Chondrocyte (in vitro differentiated cells): ENCODE results near the gene KCNJ14. TPM values are rescaled to one million over a fixed set of nuclear protein-coding genes. Genes with fewer than 3 reads are reported as not detected.

ENCODE experiments used
- DNase-seq: peaks from one replicate; pipeline ENCODE4 v3.0.0; 2021; ENCODE audit warnings: mixed read lengths, low spot score
- H3K27ac Mint-ChIP-seq: one replicate; pipeline ENCODE4 v1.8.0; 2021; ENCODE audit warnings: mild to moderate bottlenecking, moderate library complexity, mixed read lengths; ENCODE audit not compliant: unreplicated experiment
- H3K27me3 Mint-ChIP-seq: 2 replicates; pipeline ENCODE4 v1.8.0; 2021; ENCODE audit warnings: low read depth, mixed read lengths
- H3K36me3 Mint-ChIP-seq: 2 replicates; pipeline ENCODE4 v1.8.0; 2021; ENCODE audit warnings: low read depth, mixed read lengths
- H3K4me1 Mint-ChIP-seq: 2 replicates; pipeline ENCODE4 v1.8.0; 2021; ENCODE audit warnings: low read depth, mild to moderate bottlenecking, mixed read lengths
- H3K4me3 Mint-ChIP-seq: one replicate; pipeline ENCODE4 v1.8.0; 2021; ENCODE audit warnings: mild to moderate bottlenecking, moderate library complexity, mixed read lengths; ENCODE audit not compliant: unreplicated experiment
- H3K9me3 Mint-ChIP-seq: 2 replicates; pipeline ENCODE4 v1.8.0; 2021; ENCODE audit warnings: low read depth, mixed read lengths
- CTCF ChIP-seq: fragments of 200-600 bp; sonication (generic); IDR thresholded peaks from 2 replicates; pipeline ENCODE4 v1.5.0; 2021; ENCODE audit warnings: antibody characterized with exemption, mild to moderate bottlenecking, moderate library complexity
- total RNA-seq: library from RNA; stranded (reverse); gene quantifications from 3 replicates; pipeline ENCODE4 v1.2.1, GENCODE V29; 2021

KCNJ14 gene
- total RNA-seq, 1 donor from 2014 or later, result 0.95 TPM

GRCh38 chr19:48476176-48476575 lies 20.8 kb downstream of the KCNJ14 start:
- DNase-seq, result no peak
- peaks cover 10% of the 10 kb centered on the region for H3K4me1 Mint-ChIP-seq
- no peaks in the 10 kb centered on the region for H3K9me3 Mint-ChIP-seq
- no peak overlapping the region for H3K27ac Mint-ChIP-seq
- H3K27me3 Mint-ChIP-seq, result no peaks in the 10 kb centered on the region
- H3K4me3 Mint-ChIP-seq, result no peak overlapping the region
- peaks cover 34% of the 10 kb centered on the region for H3K36me3 Mint-ChIP-seq
- TF ChIP-seq CTCF, result no peak

GRCh38 chr19:48477067-48477685 lies 21.8 kb downstream of the KCNJ14 start:
- no peak for TF ChIP-seq CTCF
- Mint-ChIP-seq H3K36me3 (peaks cover 28% of the 10 kb centered on the region), H3K4me3 (no peak overlapping the region), H3K9me3 (no peaks in the 10 kb centered on the region), H3K27ac (no peak overlapping the region), H3K27me3 (no peaks in the 10 kb centered on the region), H3K4me1 (peaks cover 14% of the 10 kb centered on the region)
- no peak for DNase-seq

- H3K4me3 Mint-ChIP-seq, result no peak overlapping the region
- H3K27ac Mint-ChIP-seq, result no peak overlapping the region
- no peaks in the 10 kb centered on the region for H3K27me3 Mint-ChIP-seq
- peaks cover 18% of the 10 kb centered on the region for H3K4me1 Mint-ChIP-seq
- no peak for TF ChIP-seq CTCF
- peaks cover 24% of the 10 kb centered on the region for H3K36me3 Mint-ChIP-seq
- no peak for DNase-seq
- H3K9me3 Mint-ChIP-seq, result no peaks in the 10 kb centered on the region
Observed at GRCh38 chr19:48477698-48478338, 22.4 kb downstream of the KCNJ14 start.

GRCh38 chr19:48478339-48479256 lies 23.2 kb downstream of the KCNJ14 start:
- H3K27ac Mint-ChIP-seq, result no peak overlapping the region
- H3K27me3 Mint-ChIP-seq, result no peaks in the 10 kb centered on the region
- no peak for DNase-seq
- peaks cover 20% of the 10 kb centered on the region for H3K4me1 Mint-ChIP-seq
- H3K9me3 Mint-ChIP-seq, result no peaks in the 10 kb centered on the region
- TF ChIP-seq CTCF, result no peak
- no peak overlapping the region for H3K4me3 Mint-ChIP-seq
- peaks cover 21% of the 10 kb centered on the region for H3K36me3 Mint-ChIP-seq

- peaks cover 25% of the 10 kb centered on the region for H3K4me1 Mint-ChIP-seq
- no peak overlapping the region for H3K4me3 Mint-ChIP-seq
- no peaks in the 10 kb centered on the region for H3K27me3 Mint-ChIP-seq
- H3K36me3 Mint-ChIP-seq, result peaks cover 18% of the 10 kb centered on the region
- no peak for TF ChIP-seq CTCF
- H3K27ac Mint-ChIP-seq, result no peak overlapping the region
- no peaks in the 10 kb centered on the region for H3K9me3 Mint-ChIP-seq
- no peak for DNase-seq
Observed at GRCh38 chr19:48479686-48480085, 24.3 kb downstream of the KCNJ14 start.
